K562 (cell line): ENCODE data around the gene PPIF. TPM values are rescaled to one million over a fixed set of nuclear protein-coding genes. Genes with fewer than 3 reads are reported as not detected.

ENCODE experiments used
- ATAC-seq: fragments of 200-7000 bp; cut with Tn5 transposase; 3 replicates; pipeline ENCODE4 v1.9.1; 2020; ENCODE audit warnings: moderate library complexity
- BruUV-seq: library from RNA; stranded (reverse); fragments of 400-500 nt; replicated peaks from 2 replicates; lab custom pipeline; 2021; lab: Mats Ljungman, UMichigan
- CTCF ChIA-PET: fragments of 300-600 bp; formaldehyde crosslinking; extraction: SDS; loops from one replicate; lab custom pipeline; 2021; ENCODE audit warnings: low intra/inter-chr PET ratio; lab: Yijun Ruan, JAX
- POLR2A ChIA-PET: fragments of 300-600, 350-650 bp; sonication (Branson Sonifier 250); formaldehyde crosslinking; extraction: SDS; loops from one replicate; lab custom pipeline; 2021; ENCODE audit warnings: antibody characterized with exemption, inconsistent platforms; lab: Yijun Ruan, JAX
- DNase-seq, 4 experiments: peaks; one replicate each; pipeline versions ENCODE4 v3.0.0 to v3.0.0-alpha.2; 2011 to 2018; ENCODE audit warnings: low spot score in 3 of 4, mixed read lengths in 3 of 4; ENCODE audit errors: extremely low read depth in 1 of 4
- FAIRE-seq: peaks from 2 replicates; lab custom pipeline; 2011; peaks lifted over from hg19 to GRCh38; lab: Jason Lieb, UNC
- H2AFZ ChIP-seq: 2 replicates; pipeline ENCODE4 v1.6.0; 2011; ENCODE audit warnings: low read depth, low read length, control low read depth, inconsistent platforms
- H3K27ac ChIP-seq: fragments of 200-600 bp; 3 replicates; pipeline ENCODE4 v1.8.0; 2011; ENCODE audit warnings: low read depth, mild to moderate bottlenecking, control low read depth, inconsistent platforms, low read length, moderate library complexity, mixed read lengths; ENCODE audit errors: extremely low read depth
- H3K27me3 ChIP-seq, 2 experiments: fragments of 300-600 bp in 1 of 2; 2 replicates in 1 of 2; 3 replicates in 1 of 2; pipeline versions ENCODE4 v1.6.0 to v1.8.0; 2011; ENCODE audit warnings: inconsistent platforms in 2 of 2, low read length in 2 of 2, mild to moderate bottlenecking in 1 of 2, mixed read lengths in 1 of 2, moderate library complexity in 1 of 2; ENCODE audit not compliant: control insufficient read depth in 2 of 2, insufficient read depth in 2 of 2
- H3K36me3 ChIP-seq: fragments of 300-600 bp; 3 replicates; pipeline ENCODE4 v1.8.0; 2011; ENCODE audit warnings: mild to moderate bottlenecking, low read length, inconsistent platforms; ENCODE audit not compliant: control insufficient read depth, insufficient read depth
- H3K4me1 ChIP-seq, 2 experiments: fragments of 200-600 bp in 1 of 2; replicated peaks in 1 of 2; 2 replicates in 1 of 2; 3 replicates in 1 of 2; pipeline versions ENCODE4 v1.5.1 to v1.8.0; 2011; ENCODE audit warnings: inconsistent platforms in 2 of 2, low read length in 2 of 2, mild to moderate bottlenecking in 1 of 2, mixed read lengths in 1 of 2, moderate library complexity in 1 of 2; ENCODE audit not compliant: control insufficient read depth in 2 of 2, insufficient read depth in 2 of 2
- H3K4me2 ChIP-seq: 2 replicates; pipeline ENCODE4 v1.6.1; 2011; ENCODE audit warnings: low read length, control low read depth, inconsistent platforms, mixed read lengths; ENCODE audit not compliant: insufficient read depth
- H3K4me3 ChIP-seq: fragments of 200-600 bp; sonication (generic), shearing (Covaris generic); 2 replicates; pipeline ENCODE4 v1.5.1; 2016; ENCODE audit warnings: control low read depth, inconsistent platforms
- H3K79me2 ChIP-seq: fragments of 200-600 bp; 3 replicates; pipeline ENCODE4 v1.8.0; 2011; ENCODE audit warnings: low read length, inconsistent platforms; ENCODE audit not compliant: control insufficient read depth, insufficient read depth
- H3K9ac ChIP-seq, 2 experiments: 2 replicates each; pipeline versions ENCODE4 v1.6.0 to v1.6.1; 2011; ENCODE audit warnings: low read depth in 2 of 2, low read length in 2 of 2, control low read depth in 1 of 2, inconsistent platforms in 1 of 2, mild to moderate bottlenecking in 1 of 2, mixed read lengths in 1 of 2; ENCODE audit not compliant: insufficient read depth in 1 of 2
- H3K9me1 ChIP-seq: one replicate; pipeline ENCODE4 v1.6.0; 2011; ENCODE audit warnings: inconsistent platforms, mild to moderate bottlenecking, low read length, moderate library complexity; ENCODE audit not compliant: control insufficient read depth, insufficient read depth
- H3K9me3 ChIP-seq: replicated peaks from 2 replicates; pipeline ENCODE4 v1.5.1; 2011; ENCODE audit warnings: low read depth, low read length, inconsistent platforms; ENCODE audit not compliant: control insufficient read depth, insufficient read depth
- H4K20me1 ChIP-seq: replicated peaks from 2 replicates; pipeline ENCODE4 v1.6.1; 2011; ENCODE audit warnings: low read length, inconsistent platforms, mixed read lengths; ENCODE audit not compliant: control insufficient read depth, insufficient read depth
- L3MBTL2 ChIP-seq: fragments of 450-650 bp; IDR thresholded peaks from 2 replicates; pipeline ENCODE4 v1.6.1; 2016; ENCODE audit warnings: mild to moderate bottlenecking, moderate library complexity
- POLR2G ChIP-seq: fragments of 200-400 bp; formaldehyde crosslinking; IDR thresholded peaks from 2 replicates; pipeline ENCODE4 v1.6.1; 2017; ENCODE audit warnings: low read depth, mild to moderate bottlenecking, antibody characterized with exemption, low read length, moderate library complexity
- PRMT5 ChIP-seq: sonication (generic); formaldehyde crosslinking; IDR thresholded peaks from 2 replicates; pipeline ENCODE4 v1.5.0; 2020; ENCODE audit warnings: missing genetic modification reagents
- RBM22 ChIP-seq: fragments of 200-400 bp; formaldehyde crosslinking; IDR thresholded peaks from 2 replicates; pipeline ENCODE4 v1.6.1; 2018; ENCODE audit warnings: low read length, low read depth; ENCODE audit not compliant: poor library complexity, severe bottlenecking
- RBM34 ChIP-seq: fragments of 200-400 bp; formaldehyde crosslinking; IDR thresholded peaks from 2 replicates; pipeline ENCODE4 v1.6.1; 2018; ENCODE audit warnings: low read length, borderline replicate concordance; ENCODE audit not compliant: insufficient read depth
- USF2 ChIP-seq: sonication (generic); formaldehyde crosslinking; IDR thresholded peaks from 2 replicates; pipeline ENCODE4 v1.5.0; 2020; ENCODE audit warnings: missing genetic modification reagents
- ZFP36 ChIP-seq: fragments of 150-350 bp; IDR thresholded peaks from 2 replicates; pipeline ENCODE4 v1.6.1; 2018; ENCODE audit warnings: low read length, low read depth; ENCODE audit not compliant: partially characterized antibody
- ZNF695 ChIP-seq: fragments of 450-650 bp; formaldehyde crosslinking; IDR thresholded peaks from 2 replicates; pipeline ENCODE4 v1.4.0; 2020; ENCODE audit warnings: mild to moderate bottlenecking, moderate library complexity
- WGBS: fragments of 100-300 bp; shearing (Covaris generic); methylation state at CpG from one replicate; pipeline ENCODE4 v1.1.6; 2016; ENCODE audit warnings: low coverage, mixed read lengths; ENCODE audit not compliant: insufficient coverage; ENCODE audit errors: missing lambda C conversion rate; 5-methylcytosine and 5-hydroxymethylcytosine counted together
- in situ Hi-C: fragments of 300-500 bp; cut with MboI; formaldehyde crosslinking; loops from 4 replicates; pipeline ENCODE4 v1.15.0; 2018; ENCODE audit warnings: inconsistent platforms, mixed read lengths
- intact Hi-C: fragments of 100-400 bp; cut with micrococcal nuclease; formaldehyde crosslinking; loops from 2 replicates; pipeline ENCODE4 v1.14.2; 2022
- polyA plus RNA-seq, 8 experiments: library from polyadenylated mRNA; depleted of rRNA in 4 of 8; stranded (reverse) in 5 of 8; unstranded in 3 of 8; fragments of >200 nt; fragmentation: Nextera tagmentation in 2 of 8; fragmentation: Illumina TruSeq in 1 of 8; extraction: Ambion mirVana in 2 of 8; extraction: Trizol in 1 of 8; gene quantifications; 2 replicates each; pipeline versions ENCODE4 v1.2.1 to v1.2.3, GENCODE V29; 2011 to 2014; ENCODE audit warnings: inconsistent platforms in 1 of 8, missing spikeins in 1 of 8
- total RNA-seq, 7 experiments: library from RNA; depleted of rRNA in 6 of 7; stranded (reverse); fragments of >200 nt in 6 of 7; fragmentation: Illumina TruSeq in 2 of 7; extraction: Trizol in 2 of 7; gene quantifications; 2 replicates each; pipeline versions ENCODE4 v1.2.1 to v1.2.3, GENCODE V29; 2011 to 2021; ENCODE audit warnings: low replicate concordance in 1 of 7

Gene PPIF
- total and polyA plus RNA-seq, 9 of the 15 experiments (the other 6 are each of a cell fraction or from before 2014, with no cell fraction given) = 40.9 to 287 (median 117) TPM

- Histone ChIP-seq H3K36me3 (peaks cover 89% of the 10 kb centered on the region; the same call in 2 of the 3 replicates), H3K4me2 (no peak overlapping the region), H3K9me3 (no peaks in the 10 kb centered on the region), H3K27ac (no peak overlapping the region), H2AFZ (no peak overlapping the region), H3K9ac (no peak overlapping the region), H3K4me1 (peaks cover 0 to 26% of the 10 kb centered on the region in 2 experiments; a peak in 1 of 5 replicates), H3K27me3 (no peaks in the 10 kb centered on the region), H3K79me2 (no peaks in the 10 kb centered on the region), H4K20me1 (0 out of 2 replicates have a peak, but pooled peaks cover 4% of the 10 kb centered on the region), H3K9me1 (no peaks in the 10 kb centered on the region), H3K4me3 (no peak overlapping the region)
- no peak for DNase-seq
- TF ChIP-seq ZNF695 (CRISPR knock-in tag) = no peak
- TF ChIP-seq L3MBTL2 = no peak
- TF ChIP-seq RBM22 = peak; percentile 66
- TF ChIP-seq ZFP36 = peak; percentile 76
- TF ChIP-seq USF2 (CRISPR knock-in tag) = no peak
- 0 out of 2 replicates have a peak, but pooled peaks have one; percentile 59 for TF ChIP-seq PRMT5 (CRISPR knock-in tag)
- TF ChIP-seq POLR2G = peak; percentile 36; the same call in 1 of the 2 replicates
- no peak for TF ChIP-seq RBM34
- POLR2A ChIA-PET = interaction anchor here (0.9 kb wide), 1 partner anchor 22 kb away, joined by 5 read pairs; no protein-coding TSS in a partner anchor
- intact Hi-C loops (no loop called here), in situ Hi-C loops (no loop called here)
- BruUV-seq = no TSS peak
- no peak for ATAC-seq
- 76% methylated on average over 19 of the region's 19 CpGs for WGBS
- CTCF ChIA-PET = no interaction called here
- no peak for FAIRE-seq
Measured at GRCh38 chr10:79301754-79302530, 45.3 kb upstream of the PPIF start.
